Stimulated activated CD4-positive, alpha-beta T cell treated with anti-CD3 and anti-CD28 coated beads, Interleukin-12 subunit alpha, Interleukin-12 subunit beta, amount 100 ng/mL, for 48 hours (primary cell): ENCODE data around the gene MBNL3.
"Not testable (repeated sequence)": the region's sequence is repeated elsewhere in the genome, so short reads cannot be mapped to it uniquely, and the experiment has no call there.

Experiments
- DNase-seq, 3 donors: peaks; one replicate each; pipeline ENCODE4 v3.0.0-alpha.2; 2020; ENCODE audit warnings: low read depth in 2 of 3, low spot score in 1 of 3

The MBNL3 gene

DNA sequence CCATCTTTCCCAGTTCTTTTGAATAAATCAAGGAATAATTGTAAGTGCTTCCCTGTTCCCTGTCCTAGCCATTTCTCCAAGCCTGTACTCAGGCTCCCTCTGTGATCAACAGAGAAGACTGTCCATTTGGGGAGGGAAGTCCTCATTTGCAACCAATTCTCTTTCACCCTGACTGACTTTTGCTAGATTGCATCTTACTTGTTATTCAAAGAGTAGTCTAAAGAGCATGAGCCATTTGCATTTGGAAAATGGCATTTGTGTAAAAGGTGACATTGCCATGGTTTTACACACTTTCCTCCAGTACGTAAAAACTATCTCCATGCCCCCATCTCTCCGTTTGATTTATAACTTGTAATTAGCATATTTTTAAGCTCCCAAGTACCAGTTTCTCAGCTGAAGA is 110.6 kb downstream of the MBNL3 start:
- no peak for DNase-seq

DNA sequence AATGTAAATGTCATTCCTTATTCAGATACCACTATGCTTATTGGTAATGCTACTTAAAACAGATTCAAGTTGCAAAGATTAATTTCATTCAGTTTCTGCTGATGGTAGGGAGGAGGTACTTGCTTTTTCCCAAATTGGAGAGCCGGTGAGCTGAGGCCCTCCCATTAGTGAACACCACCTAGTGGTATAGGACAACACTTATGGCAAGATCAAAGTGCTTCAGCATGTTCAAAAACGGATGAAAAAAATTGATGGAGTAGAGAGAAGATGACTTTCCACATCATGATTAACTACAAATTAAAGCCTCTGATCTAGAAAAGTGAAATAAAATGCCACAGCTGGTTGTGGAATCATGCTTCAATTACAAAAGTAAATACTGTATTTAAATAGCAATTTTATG is 112.9 kb downstream of the MBNL3 start:
- no peak for DNase-seq

DNA sequence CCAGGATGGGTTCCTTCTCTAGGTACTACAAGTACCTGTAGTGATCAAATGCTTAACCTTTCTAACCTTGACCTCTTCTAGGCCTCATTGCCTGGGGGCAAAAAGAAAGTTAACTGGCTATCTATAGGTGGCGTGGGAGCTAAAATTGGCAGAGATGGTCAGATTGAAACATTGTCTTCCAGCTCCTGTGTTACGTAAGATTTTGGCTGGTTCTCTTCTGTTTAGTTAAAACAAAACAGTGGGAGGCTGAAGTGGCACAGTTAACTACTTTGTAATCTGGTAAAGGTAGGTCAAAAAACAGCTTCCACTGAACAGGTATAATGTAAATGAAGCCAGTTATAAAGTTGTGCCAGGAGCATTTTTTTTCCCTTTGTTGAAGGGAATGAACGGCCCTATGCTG is 115.2 kb downstream of the MBNL3 start:
- DNase-seq, result no peak

DNA sequence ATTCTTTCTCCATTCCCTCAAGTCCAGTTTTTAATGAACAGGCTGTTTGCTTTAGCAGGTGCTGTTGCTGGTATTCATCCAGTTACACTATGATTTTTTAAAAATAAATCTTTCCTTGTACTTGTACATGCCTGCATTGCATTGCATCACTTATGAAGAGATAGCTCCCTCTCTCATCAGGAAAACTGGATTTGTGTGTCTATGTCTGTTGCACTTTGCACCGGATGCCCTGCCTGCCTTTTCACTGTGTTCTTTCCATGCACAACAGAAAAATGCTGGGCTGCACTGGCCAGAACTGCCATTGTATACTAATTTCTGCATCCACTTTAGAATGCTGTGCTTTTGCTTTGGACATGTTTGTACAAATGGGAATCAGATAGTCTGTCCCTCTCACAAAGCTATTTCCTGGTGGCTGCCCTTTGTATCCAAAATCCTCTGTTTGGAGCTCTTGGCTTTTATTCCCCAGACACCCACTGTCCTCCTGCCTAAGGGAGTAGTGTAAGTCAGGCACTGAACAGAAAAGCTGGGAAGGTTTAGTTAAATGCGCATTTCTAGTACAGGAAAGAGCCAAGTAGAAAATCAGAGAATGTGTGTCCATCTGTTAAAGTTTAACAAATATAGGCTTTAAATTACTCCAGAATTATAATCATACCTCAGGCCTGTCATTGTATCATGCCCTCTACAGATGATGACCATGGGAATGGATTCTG is 119.1 kb downstream of the MBNL3 start:
- DNase-seq, result no peak

DNA sequence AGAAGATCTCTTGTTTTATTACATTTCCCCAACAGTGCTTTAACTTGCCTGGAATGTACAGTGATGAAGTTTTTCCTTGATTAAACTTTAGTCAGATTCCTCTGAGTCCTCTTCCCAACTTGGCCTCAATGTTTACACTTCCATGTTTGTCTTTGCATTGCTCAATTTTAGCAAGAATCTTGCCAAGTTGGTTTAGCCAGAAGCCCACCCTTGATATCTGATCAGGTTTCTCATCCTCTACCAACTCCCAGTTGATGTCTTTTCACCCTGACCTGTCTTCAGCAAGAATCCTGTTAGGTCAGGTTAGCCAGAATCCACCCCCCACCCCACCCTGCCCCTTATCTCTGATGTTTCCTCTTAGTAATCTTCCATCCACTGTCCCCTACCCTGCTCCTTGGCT is 120.9 kb downstream of the MBNL3 start:
- DNase-seq, result no peak

DNA sequence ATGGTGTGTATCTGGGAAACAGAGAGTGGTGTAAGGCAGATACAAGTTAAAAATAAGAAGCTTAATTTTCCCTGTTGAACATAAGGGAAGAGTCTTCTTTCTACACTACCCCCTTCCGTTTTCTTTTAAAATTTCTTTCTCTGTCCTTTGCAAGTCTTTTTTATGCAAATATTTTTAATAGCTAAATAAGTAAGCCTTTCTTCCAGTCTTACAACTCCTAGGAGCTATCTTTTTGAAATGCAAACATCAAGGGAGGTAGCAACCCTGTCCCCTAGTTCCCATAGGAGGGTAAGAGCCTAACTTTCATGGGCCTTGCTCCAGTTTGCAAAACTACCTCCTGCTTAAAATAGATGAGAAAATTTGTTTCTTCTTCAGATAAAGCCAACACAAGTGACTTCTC is 121.5 kb downstream of the MBNL3 start:
- DNase-seq, result no peak

DNA sequence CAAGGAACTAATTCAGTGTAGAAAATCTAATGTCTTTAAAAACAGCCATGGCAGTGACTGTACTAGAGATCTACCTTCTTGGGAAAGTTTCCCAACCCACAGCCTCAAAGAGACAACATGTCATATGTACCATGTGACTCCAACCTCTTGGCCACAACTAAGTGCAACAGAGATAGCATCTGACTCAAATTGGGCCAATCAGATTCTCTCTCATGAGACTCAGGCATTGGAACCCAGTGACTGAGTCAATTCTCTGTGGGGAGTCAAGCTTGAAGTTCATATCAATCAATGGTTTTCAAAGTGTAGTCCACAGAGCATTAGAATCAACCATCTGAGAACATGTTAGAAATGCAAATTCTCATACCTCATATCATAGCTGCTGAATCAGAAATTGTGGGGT is 123.3 kb downstream of the MBNL3 start:
- DNase-seq, result no peak

DNA sequence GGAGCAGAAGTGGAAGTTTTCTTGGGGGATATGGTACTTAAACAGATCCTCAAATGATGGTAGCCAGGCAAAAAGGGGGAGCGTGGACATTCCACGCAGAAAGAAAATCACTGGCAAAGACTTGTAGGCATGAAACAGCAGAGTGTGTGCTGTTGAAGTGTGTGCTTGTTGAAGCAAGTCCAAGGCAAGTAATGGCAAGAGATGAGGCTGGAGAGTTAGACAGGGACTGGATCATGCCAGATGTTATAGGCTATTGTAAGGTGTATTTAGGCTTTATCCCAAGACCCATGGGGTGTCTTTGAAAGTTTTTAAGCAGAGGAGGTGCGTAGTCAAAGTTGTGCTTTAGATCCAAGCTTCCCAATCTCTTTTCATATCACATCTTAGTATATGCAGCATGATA is 124.5 kb downstream of the MBNL3 start:
- no peak for DNase-seq

DNA sequence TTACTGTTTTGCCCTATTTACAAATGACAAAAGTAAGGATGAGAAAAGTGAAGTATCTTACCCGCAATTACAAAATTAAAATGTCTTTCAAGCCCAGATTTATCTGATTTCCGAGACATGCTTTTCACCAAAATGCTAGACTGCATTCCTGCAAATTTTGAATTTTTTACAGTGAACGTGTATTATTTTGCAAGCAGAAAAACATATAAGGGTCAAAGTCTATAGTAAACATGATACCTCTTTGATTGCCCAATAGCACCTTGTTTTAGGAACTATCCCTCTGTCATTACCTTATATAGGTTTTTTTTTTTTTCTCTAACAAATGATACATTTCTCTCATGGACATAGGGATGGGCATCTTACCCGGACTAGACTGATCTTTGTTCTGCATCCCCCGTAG is 135.4 kb downstream of the MBNL3 start:
- no peak for DNase-seq

DNA sequence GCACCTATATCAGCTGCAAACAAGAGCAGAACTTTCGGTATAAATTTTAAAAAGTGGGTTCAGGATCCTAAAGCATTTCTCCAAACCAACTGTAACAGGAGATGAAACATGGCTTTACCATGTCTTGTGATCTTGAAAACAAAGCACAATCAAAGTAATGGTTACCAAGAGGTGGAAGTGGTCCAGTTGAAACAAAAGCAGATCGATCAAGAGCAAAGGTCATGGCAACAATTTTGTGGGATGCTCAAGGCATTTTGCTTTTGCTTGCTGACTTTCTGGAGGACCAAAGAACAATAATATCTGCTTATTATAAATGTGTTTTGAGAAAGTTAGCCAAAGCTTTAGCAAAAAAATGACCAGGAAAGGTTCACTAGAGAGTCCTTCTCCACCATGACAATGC is 152.7 kb downstream of the MBNL3 start:
- no peak for DNase-seq

DNA sequence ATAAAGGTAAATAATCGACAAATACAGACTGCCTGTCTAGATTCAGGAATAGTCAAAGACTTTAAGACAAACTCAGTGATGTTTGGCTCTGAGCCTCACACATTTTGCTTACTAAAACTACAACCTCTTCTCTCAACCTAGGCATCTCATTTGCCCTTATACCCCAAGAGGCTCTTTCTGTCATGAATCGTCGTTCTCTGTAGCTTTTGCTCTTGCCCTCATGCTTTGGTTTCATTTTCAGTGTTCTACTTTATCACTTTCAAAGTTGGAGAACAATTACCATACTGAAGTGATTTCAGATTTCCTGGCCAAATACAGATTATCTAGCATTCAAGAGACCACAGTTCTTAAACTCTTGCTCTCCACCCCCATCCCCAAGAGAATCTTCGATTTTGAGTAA is 155.5 kb downstream of the MBNL3 start:
- DNase-seq, result no peak

DNA sequence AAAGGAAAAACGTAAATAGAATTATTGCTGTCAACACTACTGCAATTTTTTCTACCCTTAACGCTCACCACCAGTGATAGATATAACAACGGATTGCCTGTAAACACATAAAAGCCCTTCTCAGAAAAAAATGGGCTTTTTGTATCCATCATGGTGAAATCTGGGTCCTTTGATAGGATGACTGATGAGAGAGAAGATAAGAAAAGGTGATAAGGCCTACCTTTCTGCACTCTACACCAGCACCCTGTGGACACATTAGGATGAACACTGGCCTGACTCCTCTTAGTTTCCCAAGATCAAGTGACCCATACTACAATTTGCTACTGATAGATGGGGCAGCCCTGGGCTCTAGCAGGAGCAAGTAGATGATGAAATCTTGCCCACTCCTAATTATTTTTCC is 157.3 kb downstream of the MBNL3 start:
- no peak for DNase-seq

DNA sequence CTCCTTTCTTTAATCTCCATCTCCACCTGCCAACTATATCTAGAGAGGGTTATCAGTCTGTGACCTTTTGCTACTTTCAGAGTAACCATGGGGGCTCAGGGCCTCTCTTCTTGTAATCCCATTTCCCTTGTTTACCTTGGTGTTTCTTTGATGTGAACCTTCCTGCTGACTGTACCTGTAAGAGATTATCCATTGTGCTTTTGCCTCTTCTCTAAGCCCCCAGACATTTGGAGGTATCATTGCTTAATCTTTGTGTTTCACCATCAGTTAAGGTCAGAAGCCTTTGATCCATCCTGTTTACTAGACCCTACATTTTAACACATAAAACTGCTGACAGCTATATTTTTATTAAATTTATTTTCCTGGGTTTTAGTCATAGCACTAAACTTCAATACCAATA is 157.8 kb downstream of the MBNL3 start:
- no peak for DNase-seq

DNA sequence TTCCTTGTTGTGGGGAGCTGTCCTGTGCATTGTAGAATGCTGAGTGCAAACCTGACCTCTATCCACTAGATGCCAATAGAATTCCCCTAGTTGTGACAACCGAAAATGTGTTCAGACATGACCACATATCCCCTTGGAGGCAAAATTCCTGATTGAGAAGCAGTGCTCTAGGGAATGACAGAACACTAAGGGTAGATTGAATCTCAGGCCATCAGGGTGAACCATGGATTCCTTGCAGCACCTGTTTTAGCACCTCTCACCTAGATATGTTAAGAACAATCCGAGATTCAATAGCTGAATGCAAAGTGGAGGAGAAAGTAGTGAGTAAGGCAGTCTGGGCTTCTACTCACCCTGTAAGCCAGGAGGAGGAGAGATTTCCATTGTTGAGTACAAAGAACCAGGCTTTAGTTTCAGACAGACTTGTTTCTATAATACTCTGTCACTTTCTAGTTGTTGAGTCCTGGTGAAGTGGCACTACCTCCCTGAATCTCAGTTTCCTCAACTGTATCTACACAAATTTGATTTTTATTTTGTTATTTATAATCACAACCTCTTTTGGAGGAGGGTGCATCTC is 158.6 kb downstream of the MBNL3 start:
- no peak for DNase-seq

DNA sequence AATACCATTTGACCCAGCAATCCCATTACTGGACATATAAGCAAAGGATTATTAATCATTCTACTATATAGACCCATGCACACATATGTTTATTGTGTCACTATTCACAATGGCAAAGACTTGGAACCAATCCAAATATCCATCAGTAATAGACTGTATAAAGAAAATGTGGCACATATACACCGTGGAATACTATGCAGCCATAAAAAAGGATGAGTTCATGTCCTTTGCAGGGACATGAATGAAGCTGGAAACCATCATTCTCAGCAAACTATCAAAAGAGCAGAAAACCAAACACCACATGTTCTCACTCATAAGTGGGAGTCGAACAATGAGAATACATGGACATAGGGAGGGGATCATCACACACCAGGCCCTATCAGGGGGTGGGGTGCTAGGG is 161.9 kb downstream of the MBNL3 start:
- DNase-seq, result not testable (repeated sequence)
